Embryonic facial prominence (tissue), 1 donor: Measurements from ENCODE around the gene COQ4.

Source experiments
- DNase-seq: peaks from one replicate; pipeline ENCODE4 v3.0.0-alpha.2; 2016; ENCODE audit errors: extremely low spot score

COQ4 gene

GRCh38 chr9:128372784-128373183, 50.1 kb downstream of the COQ4 start:
- no peak for DNase-seq

- no peak for DNase-seq
Observed at GRCh38 chr9:128374221-128374675, 51.6 kb downstream of the COQ4 start.

DNA sequence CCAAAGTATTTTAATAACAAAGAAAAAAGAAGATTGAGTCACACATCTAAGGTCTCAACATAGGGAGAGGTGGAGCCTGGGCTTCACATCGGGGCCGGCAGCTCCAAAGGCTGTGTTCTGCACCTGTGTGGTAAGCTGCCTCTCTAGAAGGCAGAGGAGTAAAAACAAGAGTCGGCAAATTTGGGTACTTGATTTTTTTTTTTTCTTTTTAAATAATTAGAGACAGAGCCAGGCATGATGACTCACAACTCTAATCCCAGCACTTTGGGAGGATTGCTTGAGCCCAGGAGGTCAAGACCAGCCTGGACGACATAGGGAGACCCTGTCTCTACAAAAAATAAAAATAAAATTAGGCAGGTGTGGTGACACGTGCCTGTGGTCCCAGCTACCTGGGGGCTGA, 53.2 kb downstream of the COQ4 start:
- no peak for DNase-seq

- no peak for DNase-seq
Observed at GRCh38 chr9:128382261-128382660, 59.6 kb downstream of the COQ4 start.

DNA sequence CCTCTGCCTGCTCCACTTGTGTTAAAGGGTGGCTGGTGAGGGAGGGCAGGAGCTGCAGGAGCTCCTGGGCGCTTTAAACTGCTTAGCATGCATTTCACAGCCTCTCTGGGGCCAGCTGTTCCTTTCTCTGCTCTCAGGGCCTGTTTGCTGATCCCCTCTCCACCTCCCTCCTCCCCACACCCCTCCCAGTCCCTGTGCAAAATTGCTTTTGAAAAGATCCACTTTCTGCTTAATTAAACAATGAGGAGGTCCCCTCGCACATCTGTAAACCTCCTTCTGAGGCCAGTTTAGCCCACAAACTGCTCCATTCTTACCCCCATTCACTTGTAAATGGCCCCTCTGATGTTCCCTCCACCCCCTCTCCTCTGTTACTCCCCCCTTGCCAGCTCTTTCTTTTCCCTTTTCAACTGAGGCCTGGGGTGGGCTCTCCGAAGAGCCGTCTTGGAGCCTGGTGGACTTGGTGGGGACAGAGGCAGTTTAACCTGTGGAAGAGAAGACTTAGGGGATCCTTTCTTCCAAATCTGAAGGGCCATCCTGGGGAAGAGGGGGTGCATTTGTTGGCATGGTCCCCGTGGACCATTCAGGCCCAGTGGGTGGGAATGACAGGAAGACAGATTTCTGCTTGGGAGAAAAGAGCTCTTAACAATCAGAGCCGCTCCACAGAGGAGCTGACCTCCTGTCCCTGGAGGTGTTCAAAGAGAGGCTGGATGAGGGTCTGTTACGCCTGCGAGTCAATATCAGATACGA, 60.5 kb downstream of the COQ4 start:
- no peak for DNase-seq
